ENCODE measurements around the gene LIMK2. TPM values are rescaled to one million over a fixed set of nuclear protein-coding genes. Genes with fewer than 3 reads are reported as not detected.
A peak's percentile ranks its signal among the peaks of the same experiment; 100 is the strongest.

Gene LIMK2
- total and polyA plus RNA-seq, 9 of the 15 experiments (the other 6 are each of a cell fraction or from before 2014, with no cell fraction given): 1.1 to 14.5 (median 8.5) TPM

DNA sequence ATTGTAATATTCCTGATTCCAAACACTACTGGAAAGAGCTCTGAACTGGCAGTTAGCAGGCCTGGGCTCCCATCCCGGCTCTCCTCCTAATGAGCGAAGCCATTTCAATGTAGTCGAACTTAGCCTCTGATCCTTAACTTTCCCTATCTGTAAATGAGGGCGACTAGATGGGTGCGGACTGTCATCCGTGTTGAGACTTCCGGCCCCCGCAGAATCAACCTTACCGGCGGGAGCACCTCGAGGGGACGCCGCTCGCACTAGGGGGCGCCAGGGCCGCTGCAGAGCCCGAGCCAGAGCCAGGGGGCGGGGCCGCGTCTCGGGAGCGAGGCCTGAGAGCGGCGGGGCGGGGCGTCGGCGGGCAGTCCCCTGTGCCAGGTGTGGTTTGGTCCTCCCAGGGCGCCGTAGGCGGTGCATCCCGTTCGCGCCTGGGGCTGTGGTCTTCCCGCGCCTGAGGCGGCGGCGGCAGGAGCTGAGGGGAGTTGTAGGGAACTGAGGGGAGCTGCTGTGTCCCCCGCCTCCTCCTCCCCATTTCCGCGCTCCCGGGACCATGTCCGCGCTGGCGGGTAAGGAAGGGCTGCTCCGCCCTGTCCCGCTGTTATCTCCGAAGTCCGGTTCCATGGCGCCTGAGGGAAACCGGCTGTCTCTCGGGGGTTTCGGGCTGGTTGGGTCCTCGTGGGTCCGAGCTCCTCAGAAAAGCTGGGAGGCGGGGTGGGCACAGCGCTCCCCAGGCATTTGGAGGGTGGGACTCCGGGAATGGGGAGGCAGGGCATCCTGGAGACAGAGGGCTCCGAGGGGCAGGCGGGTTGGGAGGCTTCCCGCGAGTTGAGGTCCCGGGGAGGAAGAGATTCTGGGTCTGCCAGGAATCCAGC lies at the start of gene LIMK2 (continued):
- TF ChIP-seq, protein P1, sequence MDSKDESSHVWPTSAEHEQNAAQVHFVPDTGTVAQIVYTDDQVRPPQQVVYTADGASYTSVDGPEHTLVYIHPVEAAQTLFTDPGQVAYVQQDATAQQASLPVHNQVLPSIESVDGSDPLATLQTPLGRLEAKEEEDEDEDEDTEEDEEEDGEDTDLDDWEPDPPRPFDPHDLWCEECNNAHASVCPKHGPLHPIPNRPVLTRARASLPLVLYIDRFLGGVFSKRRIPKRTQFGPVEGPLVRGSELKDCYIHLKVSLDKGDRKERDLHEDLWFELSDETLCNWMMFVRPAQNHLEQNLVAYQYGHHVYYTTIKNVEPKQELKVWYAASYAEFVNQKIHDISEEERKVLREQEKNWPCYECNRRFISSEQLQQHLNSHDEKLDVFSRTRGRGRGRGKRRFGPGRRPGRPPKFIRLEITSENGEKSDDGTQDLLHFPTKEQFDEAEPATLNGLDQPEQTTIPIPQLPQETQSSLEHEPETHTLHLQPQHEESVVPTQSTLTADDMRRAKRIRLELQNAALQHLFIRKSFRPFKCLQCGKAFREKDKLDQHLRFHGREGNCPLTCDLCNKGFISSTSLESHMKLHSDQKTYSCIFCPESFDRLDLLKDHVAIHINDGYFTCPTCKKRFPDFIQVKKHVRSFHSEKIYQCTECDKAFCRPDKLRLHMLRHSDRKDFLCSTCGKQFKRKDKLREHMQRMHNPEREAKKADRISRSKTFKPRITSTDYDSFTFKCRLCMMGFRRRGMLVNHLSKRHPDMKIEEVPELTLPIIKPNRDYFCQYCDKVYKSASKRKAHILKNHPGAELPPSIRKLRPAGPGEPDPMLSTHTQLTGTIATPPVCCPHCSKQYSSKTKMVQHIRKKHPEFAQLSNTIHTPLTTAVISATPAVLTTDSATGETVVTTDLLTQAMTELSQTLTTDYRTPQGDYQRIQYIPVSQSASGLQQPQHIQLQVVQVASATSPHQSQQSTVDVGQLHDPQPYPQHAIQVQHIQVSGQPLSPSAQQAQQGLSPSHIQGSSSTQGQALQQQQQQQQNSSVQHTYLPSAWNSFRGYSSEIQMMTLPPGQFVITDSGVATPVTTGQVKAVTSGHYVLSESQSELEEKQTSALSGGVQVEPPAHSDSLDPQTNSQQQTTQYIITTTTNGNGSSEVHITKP (IDR thresholded peaks at IDR 0.05; ENCODE audit: partially characterized antibody): peak; percentile 76
- TF ChIP-seq, protein P2, sequence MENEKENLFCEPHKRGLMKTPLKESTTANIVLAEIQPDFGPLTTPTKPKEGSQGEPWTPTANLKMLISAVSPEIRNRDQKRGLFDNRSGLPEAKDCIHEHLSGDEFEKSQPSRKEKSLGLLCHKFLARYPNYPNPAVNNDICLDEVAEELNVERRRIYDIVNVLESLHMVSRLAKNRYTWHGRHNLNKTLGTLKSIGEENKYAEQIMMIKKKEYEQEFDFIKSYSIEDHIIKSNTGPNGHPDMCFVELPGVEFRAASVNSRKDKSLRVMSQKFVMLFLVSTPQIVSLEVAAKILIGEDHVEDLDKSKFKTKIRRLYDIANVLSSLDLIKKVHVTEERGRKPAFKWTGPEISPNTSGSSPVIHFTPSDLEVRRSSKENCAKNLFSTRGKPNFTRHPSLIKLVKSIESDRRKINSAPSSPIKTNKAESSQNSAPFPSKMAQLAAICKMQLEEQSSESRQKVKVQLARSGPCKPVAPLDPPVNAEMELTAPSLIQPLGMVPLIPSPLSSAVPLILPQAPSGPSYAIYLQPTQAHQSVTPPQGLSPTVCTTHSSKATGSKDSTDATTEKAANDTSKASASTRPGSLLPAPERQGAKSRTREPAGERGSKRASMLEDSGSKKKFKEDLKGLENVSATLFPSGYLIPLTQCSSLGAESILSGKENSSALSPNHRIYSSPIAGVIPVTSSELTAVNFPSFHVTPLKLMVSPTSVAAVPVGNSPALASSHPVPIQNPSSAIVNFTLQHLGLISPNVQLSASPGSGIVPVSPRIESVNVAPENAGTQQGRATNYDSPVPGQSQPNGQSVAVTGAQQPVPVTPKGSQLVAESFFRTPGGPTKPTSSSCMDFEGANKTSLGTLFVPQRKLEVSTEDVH (IDR thresholded peaks at IDR 0.05; ENCODE audit: low read depth, partially characterized antibody): no peak
- TF ChIP-seq EZH2 (IDR thresholded peaks at IDR 0.05; ENCODE audit: borderline replicate concordance, low read depth, low read length): no peak
- no peak for TF ChIP-seq MAFG (tag; conservative IDR thresholded peaks at IDR 0.05)
- peak; percentile 76 for TF ChIP-seq POLR2A (conservative IDR thresholded peaks at IDR 0.05)
- peak; percentile 77 for TF ChIP-seq GABPA (tag; conservative IDR thresholded peaks at IDR 0.05; ENCODE audit: low read depth)
- no peak for TF ChIP-seq CREBBP (IDR thresholded peaks at IDR 0.05; ENCODE audit: low read depth, low read length)
- TF ChIP-seq FOXK2 (conservative IDR thresholded peaks at IDR 0.05 in 1 of 2, IDR thresholded peaks at IDR 0.05 in 1 of 2; ENCODE audit: low read depth in 2 of 2): no peak
- TF ChIP-seq POU5F1 (IDR thresholded peaks at IDR 0.05; ENCODE audit: borderline replicate concordance, low read depth, low read length, partially characterized antibody): no peak
- TF ChIP-seq, protein P3, sequence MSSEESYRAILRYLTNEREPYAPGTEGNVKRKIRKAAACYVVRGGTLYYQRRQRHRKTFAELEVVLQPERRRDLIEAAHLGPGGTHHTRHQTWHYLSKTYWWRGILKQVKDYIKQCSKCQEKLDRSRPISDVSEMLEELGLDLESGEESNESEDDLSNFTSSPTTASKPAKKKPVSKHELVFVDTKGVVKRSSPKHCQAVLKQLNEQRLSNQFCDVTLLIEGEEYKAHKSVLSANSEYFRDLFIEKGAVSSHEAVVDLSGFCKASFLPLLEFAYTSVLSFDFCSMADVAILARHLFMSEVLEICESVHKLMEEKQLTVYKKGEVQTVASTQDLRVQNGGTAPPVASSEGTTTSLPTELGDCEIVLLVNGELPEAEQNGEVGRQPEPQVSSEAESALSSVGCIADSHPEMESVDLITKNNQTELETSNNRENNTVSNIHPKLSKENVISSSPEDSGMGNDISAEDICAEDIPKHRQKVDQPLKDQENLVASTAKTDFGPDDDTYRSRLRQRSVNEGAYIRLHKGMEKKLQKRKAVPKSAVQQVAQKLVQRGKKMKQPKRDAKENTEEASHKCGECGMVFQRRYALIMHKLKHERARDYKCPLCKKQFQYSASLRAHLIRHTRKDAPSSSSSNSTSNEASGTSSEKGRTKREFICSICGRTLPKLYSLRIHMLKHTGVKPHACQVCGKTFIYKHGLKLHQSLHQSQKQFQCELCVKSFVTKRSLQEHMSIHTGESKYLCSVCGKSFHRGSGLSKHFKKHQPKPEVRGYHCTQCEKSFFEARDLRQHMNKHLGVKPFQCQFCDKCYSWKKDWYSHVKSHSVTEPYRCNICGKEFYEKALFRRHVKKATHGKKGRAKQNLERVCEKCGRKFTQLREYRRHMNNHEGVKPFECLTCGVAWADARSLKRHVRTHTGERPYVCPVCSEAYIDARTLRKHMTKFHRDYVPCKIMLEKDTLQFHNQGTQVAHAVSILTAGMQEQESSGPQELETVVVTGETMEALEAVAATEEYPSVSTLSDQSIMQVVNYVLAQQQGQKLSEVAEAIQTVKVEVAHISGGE (CRISPR knock-in tag; IDR thresholded peaks at IDR 0.05): peak in 1 of 3 experiments; percentile 86; a peak in 2 of 6 replicates
- TF ChIP-seq, protein P4, sequence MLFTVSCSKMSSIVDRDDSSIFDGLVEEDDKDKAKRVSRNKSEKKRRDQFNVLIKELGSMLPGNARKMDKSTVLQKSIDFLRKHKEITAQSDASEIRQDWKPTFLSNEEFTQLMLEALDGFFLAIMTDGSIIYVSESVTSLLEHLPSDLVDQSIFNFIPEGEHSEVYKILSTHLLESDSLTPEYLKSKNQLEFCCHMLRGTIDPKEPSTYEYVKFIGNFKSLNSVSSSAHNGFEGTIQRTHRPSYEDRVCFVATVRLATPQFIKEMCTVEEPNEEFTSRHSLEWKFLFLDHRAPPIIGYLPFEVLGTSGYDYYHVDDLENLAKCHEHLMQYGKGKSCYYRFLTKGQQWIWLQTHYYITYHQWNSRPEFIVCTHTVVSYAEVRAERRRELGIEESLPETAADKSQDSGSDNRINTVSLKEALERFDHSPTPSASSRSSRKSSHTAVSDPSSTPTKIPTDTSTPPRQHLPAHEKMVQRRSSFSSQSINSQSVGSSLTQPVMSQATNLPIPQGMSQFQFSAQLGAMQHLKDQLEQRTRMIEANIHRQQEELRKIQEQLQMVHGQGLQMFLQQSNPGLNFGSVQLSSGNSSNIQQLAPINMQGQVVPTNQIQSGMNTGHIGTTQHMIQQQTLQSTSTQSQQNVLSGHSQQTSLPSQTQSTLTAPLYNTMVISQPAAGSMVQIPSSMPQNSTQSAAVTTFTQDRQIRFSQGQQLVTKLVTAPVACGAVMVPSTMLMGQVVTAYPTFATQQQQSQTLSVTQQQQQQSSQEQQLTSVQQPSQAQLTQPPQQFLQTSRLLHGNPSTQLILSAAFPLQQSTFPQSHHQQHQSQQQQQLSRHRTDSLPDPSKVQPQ (CRISPR knock-in tag; IDR thresholded peaks at IDR 0.05; ENCODE audit: borderline replicate concordance): no peak
- no peak for TF ChIP-seq MED1 (CRISPR knock-in tag; IDR thresholded peaks at IDR 0.05; ENCODE audit: borderline replicate concordance)

Measured in K562 (cell line).